Panc1 (cell line): ENCODE data around the gene CD14.

ENCODE experiments used
- CTCF ChIP-seq: fragments of 450-650 bp; IDR thresholded peaks from 2 replicates; pipeline ENCODE4 v1.5.1; 2017; ENCODE audit warnings: mild to moderate bottlenecking
- POLR2AphosphoS5 ChIP-seq: IDR thresholded peaks from 2 replicates; pipeline ENCODE4 v1.6.1; 2012; ENCODE audit warnings: mild to moderate bottlenecking, low read depth, low read length, moderate library complexity
- SIN3A ChIP-seq: IDR thresholded peaks from 2 replicates; pipeline ENCODE4 v1.6.1; 2012; ENCODE audit warnings: low read depth, mild to moderate bottlenecking, low read length, moderate library complexity, borderline replicate concordance; ENCODE audit not compliant: insufficient read depth
- TCF7L2 ChIP-seq: IDR thresholded peaks from 2 replicates; pipeline ENCODE4 v1.6.1; 2011; ENCODE audit warnings: mild to moderate bottlenecking, low read depth, low read length, inconsistent platforms
- TF ChIP-seq, protein P1 (sequence below), 2 experiments: IDR thresholded peaks; 2 replicates each; pipeline ENCODE4 v1.6.1; 2011 to 2012; ENCODE audit warnings: low read depth in 2 of 2, control low read depth in 1 of 2, low read length in 1 of 2, mild to moderate bottlenecking in 1 of 2, moderate library complexity in 1 of 2; ENCODE audit not compliant: insufficient read depth in 1 of 2

DNA sequence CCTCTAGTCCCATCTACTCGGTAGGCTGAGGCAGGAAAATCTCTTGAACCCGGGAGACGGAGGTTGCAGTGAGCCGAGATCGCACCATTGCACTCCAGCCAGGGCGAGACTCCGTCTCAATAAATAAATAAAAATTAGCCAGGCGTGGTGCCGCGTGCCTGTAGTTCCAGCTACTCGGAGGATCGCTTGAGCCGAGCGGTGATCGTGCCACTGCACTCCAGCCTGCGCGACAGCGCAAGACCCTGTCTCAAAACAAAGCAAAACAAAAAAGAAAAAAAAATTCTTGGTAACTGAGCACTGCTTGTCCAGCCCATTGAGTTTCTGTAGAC is 31.0 kb upstream of the CD14 start:
- no peak for TF ChIP-seq CTCF
- TF ChIP-seq POLR2AphosphoS5 = no peak
- TF ChIP-seq, protein P1, sequence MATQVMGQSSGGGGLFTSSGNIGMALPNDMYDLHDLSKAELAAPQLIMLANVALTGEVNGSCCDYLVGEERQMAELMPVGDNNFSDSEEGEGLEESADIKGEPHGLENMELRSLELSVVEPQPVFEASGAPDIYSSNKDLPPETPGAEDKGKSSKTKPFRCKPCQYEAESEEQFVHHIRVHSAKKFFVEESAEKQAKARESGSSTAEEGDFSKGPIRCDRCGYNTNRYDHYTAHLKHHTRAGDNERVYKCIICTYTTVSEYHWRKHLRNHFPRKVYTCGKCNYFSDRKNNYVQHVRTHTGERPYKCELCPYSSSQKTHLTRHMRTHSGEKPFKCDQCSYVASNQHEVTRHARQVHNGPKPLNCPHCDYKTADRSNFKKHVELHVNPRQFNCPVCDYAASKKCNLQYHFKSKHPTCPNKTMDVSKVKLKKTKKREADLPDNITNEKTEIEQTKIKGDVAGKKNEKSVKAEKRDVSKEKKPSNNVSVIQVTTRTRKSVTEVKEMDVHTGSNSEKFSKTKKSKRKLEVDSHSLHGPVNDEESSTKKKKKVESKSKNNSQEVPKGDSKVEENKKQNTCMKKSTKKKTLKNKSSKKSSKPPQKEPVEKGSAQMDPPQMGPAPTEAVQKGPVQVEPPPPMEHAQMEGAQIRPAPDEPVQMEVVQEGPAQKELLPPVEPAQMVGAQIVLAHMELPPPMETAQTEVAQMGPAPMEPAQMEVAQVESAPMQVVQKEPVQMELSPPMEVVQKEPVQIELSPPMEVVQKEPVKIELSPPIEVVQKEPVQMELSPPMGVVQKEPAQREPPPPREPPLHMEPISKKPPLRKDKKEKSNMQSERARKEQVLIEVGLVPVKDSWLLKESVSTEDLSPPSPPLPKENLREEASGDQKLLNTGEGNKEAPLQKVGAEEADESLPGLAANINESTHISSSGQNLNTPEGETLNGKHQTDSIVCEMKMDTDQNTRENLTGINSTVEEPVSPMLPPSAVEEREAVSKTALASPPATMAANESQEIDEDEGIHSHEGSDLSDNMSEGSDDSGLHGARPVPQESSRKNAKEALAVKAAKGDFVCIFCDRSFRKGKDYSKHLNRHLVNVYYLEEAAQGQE (IDR thresholded peaks at IDR 0.05; ENCODE audit: insufficient read depth in 1 of 2, low read depth in 2 of 2, low read length in 1 of 2) = no peak
- no peak for TF ChIP-seq TCF7L2
- TF ChIP-seq SIN3A = no peak
